DMS114 treated with DMSO at 0.1 percent for 48 hours (cell line): ENCODE results near the gene TAS1R3.
A peak's percentile ranks its signal among the peaks of the same experiment; 100 is the strongest.

ENCODE experiments used
- DNase-seq: peaks from one replicate; lab custom pipeline; 2025; ENCODE audit not compliant: unreplicated experiment; lab: John Stamatoyannopoulos, UW

TAS1R3 gene

DNA sequence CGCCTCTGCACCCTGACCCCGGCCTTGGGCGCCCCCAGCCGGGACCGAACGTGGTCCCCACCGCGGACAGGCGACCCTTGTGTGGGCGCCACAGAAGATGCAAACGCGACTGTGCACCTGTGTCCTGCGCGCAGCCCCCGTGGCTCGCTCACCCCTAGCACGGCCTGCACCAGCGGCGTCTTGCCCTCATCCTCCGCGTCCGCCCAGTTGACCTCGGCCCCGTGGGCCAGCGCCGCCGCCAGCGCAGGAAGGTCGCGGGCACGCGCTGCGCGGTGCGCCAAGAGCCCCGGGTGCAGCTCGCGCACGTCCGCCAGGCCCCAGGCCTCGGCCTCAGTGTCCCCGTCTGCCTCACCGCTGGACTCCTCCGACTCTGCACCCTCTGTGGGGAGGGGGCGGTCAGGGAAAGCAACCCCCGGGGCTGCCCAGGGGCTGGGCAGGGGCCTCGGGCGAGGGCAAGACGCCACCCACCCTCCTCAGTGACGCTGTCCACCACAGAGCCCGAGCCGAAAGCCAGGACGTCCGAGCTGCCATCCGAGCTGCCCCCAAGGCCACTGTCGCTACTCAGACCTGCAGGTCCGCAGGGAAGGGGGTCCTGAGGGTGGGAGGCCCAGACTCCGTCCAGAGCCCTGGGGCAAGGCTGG is 36.7 kb upstream of the TAS1R3 start:
- DNase-seq, result no peak

DNA sequence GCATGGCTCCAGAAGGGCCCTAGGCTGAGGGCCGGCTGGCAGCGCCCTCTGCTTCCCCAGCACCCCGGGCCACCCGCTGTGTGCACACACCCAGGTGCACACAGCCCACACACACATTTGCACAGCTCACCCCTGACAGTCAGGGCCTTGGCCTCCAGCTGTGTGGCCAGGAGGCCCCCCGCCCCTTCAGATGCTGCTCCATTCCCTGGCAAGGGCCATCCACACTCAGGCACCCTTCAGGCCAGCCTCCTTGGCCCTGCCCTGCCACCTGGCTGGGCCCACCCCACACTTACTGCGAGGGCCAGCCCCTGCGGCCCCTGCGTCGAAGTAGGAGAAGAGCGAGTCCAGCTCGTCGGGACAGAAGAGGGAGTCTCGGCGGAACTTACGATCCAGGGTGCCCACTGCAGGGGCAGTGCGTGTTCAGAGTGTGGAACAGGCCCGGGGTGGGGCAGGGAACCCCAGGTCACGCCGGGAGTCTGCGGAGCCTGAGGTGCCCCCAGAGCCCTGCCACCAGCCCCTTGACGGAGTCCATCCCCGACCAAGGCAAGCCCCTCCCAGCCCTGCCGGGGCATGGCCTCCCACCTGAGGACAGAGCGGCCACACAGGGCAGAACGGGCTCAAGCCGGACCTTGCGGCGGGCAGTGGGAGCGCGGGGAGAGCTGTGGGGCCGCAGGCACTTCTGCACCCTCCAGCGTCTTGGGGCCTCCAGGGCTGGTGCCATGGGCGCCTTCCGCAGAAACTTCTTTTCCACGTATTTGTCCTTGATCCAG is 35.7 kb upstream of the TAS1R3 start:
- no peak for DNase-seq

DNA sequence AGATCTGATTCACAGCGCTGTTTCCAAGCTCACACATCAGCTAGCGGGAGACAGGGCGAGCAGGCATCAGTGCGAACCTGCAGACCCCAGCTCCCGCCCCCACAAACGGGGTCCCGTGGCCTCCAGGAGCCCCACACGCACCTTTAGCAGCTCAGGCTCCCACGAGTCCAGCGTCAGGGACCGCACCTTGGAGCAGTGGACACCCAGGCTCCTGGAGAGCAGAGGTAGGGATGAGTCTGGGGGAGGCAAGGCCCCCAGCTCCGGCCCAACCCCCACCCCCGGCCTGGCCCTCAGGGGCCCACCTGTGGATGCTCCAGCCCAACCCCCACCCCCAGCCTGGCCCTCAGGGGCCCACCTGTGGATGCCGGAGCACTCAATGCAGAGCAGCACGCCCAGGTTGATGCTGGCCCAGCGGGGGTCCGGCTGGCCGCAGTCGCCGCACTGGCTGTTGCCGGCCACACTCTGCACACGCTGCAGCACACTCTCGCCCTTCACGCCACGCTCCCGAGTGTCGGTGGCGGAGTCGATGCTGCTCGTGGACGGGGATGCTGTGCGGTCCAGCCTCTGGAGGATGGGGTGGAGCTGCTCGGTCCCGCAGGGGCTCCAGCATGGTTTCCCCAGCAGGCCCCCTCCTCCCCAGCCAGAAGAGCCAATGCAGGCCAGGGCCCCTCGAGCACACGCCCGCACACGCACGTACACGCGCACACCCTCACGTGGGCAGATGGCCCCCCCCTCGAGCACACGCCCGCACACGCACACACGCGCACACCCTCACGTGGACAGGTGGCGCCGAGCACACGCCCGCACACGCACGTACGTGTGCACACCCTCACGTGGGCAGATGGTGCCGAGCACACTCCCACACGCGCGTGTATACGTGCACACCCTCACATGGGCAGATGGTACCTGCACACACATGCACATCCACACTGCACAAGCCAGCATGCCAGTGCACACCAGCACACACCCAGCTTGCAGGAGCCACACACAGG is 34.7 kb upstream of the TAS1R3 start:
- DNase-seq, result no peak

DNA sequence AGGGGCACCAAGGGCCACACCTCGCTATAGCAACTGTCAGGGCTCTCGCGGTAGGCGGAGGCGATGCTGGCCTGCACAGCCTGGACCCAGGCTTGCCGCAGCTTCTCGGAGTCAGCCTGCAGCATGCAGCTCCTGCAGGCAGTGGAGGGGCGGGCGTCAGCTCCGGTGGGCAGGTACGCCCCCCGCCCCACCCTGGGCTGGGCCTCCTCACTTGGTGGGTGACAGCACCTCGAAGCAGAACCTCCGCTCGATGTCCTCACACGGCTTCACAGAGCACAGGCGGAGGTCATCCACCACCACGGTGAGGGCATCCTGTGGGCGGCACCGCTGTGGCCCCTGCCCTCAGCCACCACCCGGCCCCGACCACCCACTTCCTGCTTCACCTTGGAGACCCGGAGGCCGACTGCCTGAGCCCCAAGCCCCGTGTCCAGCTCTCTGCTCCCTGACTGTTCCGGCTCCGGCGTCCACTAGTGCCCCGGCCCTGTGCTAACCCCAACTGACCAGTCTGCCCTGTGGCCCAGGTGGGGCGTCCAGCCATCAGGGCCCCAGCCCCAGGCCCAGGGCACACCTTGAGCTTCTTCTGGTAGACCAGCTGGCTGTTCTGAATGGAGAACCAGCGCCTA is 33.2 kb upstream of the TAS1R3 start:
- DNase-seq, result no peak

DNA sequence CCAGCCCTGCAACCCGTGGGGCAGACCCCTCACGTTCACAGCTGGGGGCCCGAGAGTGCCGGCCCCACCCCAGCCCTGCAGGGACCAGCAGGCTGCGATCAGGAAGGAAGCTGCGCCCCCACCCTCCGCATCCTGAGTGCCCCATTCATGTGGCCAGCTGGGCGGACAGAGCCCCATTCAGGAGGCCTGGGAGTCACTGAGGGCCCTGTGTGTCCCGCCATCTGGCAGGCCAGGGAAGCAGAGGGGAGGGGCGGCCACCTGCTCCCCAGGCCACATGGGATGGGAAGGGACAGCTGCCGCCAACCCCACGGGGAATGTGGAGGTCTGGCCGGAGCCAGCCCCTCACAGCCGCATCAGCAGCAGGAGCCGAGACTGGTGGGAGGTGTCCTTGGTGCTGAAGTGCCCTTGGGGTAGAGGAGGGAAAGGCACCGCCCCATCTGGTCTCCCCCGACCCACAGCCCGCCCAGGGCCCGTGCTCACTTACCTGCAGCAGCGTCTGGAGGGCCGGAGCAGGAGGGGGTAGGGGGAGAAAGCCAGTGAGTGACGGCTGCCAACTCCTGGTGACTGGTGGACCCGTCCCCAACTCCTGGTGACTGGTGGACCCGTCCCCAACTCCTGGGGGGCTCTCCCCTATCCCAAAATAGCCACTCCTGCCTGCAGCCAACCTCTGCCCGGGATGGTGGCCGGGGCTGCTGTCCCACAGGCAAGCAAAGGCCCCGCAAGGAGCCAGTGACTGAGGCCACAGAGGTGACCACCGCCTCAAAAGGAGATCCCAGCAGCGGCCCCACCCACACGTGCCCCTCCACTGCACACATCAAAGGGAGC is 32.0 kb upstream of the TAS1R3 start:
- DNase-seq, result no peak

DNA sequence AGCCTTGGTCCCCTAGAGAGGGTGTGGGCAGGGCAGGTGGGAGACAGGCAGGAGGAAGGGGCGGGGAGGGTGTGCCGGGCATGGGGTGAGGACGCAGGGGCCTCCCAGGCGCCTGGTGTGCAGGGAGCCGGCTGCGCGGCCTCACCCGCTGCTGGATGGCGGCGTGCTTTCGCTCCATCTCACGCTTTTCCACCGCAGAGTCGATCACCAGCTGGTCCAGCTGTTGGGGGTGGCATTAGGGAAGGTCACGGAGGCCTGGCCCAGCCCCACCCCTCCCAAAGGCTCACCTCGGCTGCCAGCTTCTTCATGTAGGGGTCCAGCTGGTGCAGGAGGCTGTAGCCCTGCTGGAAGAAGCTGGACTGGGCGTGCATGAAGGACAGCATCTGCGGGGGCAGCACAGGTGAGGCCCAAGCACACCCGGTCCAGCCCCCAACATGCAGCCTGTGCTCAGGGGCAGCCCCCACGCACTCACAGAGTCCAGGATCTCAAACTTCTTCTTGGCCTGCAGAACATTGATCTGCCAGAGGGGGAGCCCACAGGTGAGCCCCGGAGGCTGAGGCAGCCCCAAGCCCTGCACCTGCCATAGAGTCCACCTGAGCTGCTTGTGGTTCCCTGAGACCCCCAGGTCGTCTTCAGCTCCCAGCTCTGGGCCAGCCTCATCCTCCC is 31.3 kb upstream of the TAS1R3 start:
- DNase-seq, result no peak

DNA sequence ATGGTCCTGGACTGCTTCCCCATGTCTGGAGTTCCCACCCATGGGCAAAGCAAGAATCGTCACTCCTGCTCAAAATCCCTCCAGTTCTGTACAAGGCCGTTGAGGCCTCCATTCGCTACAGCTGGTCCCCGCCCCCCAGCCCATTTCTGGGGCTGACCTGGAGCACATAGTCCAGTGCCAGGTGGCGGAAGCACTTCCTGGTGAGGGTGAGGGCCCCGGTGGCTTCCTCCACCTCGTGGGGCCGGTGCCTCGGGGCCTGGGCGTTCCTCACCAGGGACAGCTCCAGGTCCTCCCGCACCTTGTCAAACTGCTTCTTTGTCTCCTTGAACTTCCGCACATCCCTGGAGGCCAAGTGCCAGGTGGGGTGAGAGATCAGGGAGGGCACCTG is 30.7 kb upstream of the TAS1R3 start:
- no peak for DNase-seq

DNA sequence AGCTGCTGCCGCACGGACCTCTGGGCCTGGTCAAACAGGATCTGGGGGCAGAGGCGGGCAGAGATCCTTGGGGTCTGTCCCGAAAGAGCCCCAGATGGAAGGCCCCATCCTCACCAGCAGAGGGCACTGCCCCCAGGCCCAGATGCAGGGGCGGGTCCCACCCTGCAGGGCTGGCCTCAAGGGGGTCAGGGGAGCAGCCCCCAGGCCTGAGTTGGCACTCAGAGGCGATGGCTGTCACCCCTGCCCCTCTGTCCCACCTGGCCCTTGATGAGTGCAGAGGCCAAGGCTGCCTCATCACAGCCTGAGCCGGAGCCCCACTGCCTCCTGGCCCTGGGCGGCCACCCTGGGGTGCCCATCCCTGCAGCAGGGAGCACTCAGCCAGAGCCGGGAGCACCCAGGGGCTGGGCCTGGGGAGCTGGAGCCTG is 29.1 kb upstream of the TAS1R3 start:
- DNase-seq, result no peak

DNA sequence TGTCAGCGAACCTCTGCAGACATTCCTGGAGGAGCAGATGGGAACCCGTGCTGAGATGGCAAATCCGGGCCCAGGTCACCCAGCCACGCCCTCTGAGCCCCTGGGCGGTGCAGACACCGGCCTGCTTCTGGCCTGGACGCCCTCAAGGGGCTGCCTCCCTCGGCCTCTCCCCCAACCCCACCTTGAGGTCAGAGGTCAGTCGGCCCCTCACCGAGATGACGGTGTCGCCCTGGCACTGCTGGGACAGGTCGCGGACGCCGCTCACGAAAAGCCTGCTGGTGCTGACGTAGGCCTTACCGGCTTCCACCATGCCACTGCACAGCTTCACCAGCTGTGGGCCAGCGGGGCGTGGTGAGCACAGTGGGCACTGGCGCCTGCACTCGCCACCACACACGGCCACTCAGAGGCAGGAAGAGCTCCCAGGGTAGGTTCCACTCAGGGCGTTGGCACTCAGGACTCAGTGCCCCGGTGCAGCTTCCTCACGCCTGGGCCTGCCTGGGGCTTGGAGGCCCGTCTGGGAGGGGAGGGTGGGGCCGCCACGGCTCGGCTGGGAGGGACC is 28.1 kb upstream of the TAS1R3 start:
- DNase-seq, result no peak

DNA sequence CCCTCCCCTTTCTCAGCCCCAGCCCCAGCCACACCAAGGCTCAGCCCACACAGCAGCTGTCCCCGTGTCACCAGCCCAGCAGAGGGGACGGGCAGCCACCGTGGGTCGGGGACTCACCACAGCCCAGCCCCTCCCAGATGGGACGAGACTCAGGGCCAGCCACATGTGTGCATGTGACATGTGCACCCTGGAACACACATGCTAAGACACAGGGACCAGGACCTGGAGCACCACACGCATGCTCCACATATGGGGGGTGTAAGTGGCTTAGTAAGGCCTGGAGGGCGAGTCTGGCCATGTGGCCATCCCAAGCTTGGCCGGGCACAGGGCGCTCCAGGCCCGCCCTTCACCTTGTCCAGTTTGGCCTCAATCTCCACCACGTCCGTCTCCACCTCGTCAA is 27.3 kb upstream of the TAS1R3 start:
- no peak for DNase-seq

DNA sequence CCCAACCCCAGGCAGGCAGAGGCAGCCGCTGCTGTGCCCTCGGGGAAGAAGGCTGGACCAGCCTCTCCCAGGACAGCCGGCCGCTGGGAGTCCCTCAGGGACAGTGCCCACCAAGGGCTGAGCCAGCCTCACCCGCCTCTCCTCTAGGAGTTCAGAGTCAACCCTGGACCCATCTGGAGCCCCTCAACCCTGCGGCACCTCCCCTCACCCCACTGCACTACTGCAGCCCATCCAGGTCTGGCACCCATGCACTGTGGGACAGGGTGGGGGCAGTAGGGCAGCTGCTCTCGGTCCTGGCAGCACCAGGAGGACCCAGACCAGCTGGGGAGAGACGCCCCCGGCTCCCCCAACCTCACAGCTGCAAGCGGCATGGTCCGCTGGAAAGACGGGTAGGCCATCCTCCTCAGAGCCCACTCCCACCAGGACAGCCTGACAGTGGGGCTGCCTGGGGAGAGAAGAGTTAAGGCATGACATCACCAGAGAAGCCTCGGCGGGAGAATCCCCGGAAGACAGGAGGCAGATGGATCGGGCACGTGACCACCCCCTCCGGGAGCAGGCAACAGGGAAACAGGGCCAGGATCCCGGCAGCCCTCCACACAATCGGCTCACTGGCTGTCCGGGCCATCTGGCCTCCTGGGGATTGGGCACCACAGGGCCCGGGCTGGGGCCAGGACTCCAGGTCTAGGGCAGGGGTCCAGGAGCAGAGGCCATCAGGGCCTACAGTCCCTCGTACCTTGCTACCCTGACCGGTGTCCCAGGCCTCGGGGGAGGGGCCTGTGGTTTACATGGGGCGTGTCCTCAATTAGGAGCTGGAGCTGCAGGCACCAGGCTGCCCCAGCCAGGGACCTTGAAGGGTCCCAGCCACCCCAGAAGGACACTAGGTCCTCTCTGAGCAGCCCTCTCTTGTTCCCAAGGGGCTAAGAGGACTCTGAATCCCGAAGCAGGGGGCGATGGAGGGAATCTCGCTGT is 26.5 kb upstream of the TAS1R3 start:
- DNase-seq, result peak; percentile 31

DNA sequence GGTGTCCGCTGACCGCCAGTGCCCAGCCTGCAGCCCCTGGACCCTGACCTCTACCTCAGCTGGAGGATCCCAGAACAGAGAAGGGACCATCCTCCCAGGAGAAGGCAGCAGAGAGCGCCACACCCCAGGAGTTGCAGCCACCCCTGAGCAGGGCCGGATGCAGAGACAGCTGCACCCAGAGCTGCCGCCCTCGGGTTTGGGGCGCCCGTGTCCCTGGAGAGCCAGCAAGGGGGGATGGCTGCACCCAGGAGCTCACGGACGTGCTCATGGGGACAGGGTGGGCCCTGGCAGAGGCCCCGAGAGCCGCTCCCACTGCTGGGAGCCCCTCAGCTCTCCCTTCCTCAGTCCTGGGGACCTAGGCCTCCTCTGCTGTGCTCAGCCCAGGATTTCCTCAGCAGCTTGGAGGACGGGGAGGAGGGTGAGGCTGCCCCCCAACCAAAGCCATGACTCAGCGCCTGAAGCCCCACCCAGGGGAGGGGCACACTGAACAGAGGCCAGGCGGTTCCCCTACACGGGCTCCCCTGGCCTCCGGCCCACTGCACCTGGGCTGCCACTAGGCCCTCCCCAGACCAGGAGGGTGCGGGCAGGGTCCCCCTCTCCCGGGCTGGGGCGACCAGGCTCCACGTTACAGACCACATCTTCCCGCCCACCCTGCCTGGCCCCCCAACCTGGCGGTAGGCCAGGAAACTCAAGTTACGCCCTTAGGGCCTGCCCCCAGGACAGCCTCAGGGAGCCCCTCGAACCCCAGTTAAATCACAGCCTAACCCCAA is 25.6 kb upstream of the TAS1R3 start:
- DNase-seq, result no peak

DNA sequence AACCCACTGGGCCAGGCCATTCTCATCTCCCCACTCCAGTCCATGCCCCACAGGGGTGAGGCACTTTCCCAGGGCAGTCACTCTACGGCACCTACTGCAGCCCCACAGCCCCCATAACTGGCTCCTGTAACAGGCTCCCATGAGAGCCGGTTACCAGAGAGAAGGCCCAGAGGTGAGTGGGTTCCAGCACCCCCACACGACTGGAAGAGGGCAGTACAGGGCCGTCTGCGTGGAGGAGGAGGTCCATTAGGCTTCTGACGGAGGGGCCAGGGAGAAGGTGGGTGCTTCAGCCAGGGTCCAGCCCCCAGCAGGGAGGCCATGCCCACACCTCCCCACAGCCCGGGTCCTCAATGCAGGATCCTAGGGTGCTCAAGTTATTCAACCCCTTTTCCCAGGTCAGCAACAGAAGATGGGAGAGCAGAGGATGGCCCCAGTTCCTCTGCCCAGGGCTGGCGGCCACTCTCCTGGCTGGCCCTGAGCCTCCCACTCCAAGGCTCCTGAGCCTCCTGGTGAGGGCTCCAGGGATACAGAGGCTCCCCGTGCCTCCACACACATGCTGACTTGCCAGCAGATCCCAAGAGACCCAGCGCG is 24.9 kb upstream of the TAS1R3 start:
- no peak for DNase-seq

DNA sequence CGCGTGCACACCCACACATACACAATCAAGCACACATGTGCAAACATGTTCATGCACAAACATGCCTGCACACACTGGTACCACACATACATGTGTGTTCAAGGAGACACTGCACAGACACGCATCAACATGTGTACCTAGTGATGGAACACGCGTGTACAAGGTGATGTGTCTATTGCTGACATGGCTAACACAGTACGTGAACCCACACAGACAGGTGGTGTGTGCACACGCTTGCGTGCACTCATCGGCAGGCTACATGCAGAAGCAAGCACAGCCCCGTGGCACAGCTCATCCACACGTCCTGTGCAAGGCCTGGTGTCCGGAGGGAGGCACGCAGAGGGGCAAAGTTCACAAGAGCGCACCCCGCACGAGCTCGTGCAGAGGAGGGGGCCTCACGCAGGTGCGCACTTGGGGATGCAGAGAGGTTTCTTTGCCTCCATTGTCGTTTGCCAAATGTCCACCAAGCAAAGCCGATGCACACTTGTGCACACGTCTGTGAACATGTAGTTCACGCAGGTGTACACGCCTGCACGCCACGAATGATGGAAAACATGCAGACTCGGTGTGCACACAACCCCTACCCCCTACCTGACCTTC is 24.3 kb upstream of the TAS1R3 start:
- DNase-seq, result no peak

DNA sequence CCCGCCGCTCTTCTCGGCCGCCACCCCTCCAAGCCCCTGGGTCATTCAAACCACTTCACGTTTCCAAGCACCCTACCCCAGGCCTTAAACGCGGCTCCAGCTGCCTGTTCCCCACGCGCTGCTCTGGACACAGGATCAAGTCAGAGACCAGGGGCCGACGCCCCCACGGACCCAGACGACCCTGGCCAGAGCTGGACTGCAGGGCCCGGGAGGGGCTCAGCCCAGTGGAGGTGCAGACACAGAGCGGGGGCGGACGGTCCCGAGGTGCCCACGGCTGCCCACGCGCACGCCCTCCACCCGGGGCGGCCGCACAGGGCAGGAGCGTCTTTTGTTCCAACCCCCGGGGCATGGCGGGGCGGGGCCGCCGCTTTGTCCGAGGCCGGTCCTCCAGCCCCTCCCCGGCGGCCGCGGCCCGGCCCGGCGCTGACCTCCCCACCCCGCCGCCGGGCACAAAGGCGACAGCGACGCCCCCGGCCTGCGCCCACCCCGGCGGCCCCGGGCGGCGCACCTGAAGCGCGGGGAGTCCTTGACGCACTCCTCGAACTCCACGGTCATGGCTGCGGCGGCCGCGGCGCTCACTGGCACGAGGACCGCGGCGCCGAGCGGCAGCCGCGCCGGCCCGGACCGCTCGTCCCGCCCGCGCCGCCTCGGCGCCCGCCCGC is 23.7 kb upstream of the TAS1R3 start:
- no peak for DNase-seq
